GM23248 (cell line): Measurements from ENCODE around the gene STRA8.

ENCODE experiments used
- EZH2 ChIP-seq: fragments of 200-600 bp; sonication (generic); IDR thresholded peaks from 2 replicates; pipeline ENCODE4 v1.6.1; 2018; ENCODE audit warnings: antibody characterized with exemption, mild to moderate bottlenecking; ENCODE audit not compliant: insufficient read depth, poor library complexity, severe bottlenecking
- EZH2phosphoT487 ChIP-seq: fragments of 200-600 bp; sonication (generic); IDR thresholded peaks from 2 replicates; pipeline ENCODE4 v1.6.1; 2018; ENCODE audit warnings: antibody characterized with exemption, moderate library complexity, mild to moderate bottlenecking, low read depth; ENCODE audit not compliant: insufficient read depth

GRCh38 chr7:135197343-135197742, 36.3 kb upstream of the STRA8 start:
- TF ChIP-seq EZH2phosphoT487 (no peak), EZH2 (no peak)
